HepG2 (cell line): ENCODE measurements around the gene PEAK1.

Experiments used
- CTCF ChIP-seq: sonication (generic); formaldehyde crosslinking; IDR thresholded peaks from 2 replicates; pipeline ENCODE4 v1.5.0; 2020; ENCODE audit warnings: mild to moderate bottlenecking, missing genetic modification reagents, moderate library complexity
- E2F2 ChIP-seq: sonication (generic); formaldehyde crosslinking; IDR thresholded peaks from 2 replicates; pipeline ENCODE4 v1.4.0; 2020; ENCODE audit warnings: missing genetic modification reagents, borderline replicate concordance
- JUN ChIP-seq: sonication (generic); formaldehyde crosslinking; IDR thresholded peaks from 2 replicates; pipeline ENCODE4 v1.4.0; 2020; ENCODE audit warnings: mild to moderate bottlenecking, missing genetic modification reagents
- MAFK ChIP-seq, 2 experiments: IDR thresholded peaks in 1 of 2; conservative IDR thresholded peaks in 1 of 2; 2 replicates each; pipeline ENCODE4 v1.6.1; 2011; ENCODE audit warnings: improper control_type of control experiment in 2 of 2, low read length in 2 of 2
- MTA3 ChIP-seq: sonication (generic); formaldehyde crosslinking; IDR thresholded peaks from 2 replicates; pipeline ENCODE4 v1.4.0; 2020; ENCODE audit warnings: missing genetic modification reagents
- SIN3A ChIP-seq: IDR thresholded peaks from 2 replicates; pipeline ENCODE4 v1.6.1; 2011; ENCODE audit warnings: low read depth, mild to moderate bottlenecking, control low read depth, low read length, borderline replicate concordance
- SRF ChIP-seq: IDR thresholded peaks from 2 replicates; pipeline ENCODE4 v1.6.1; 2011; ENCODE audit warnings: mild to moderate bottlenecking, low read depth, low read length, moderate library complexity
- YY1 ChIP-seq: IDR thresholded peaks from 2 replicates; pipeline ENCODE4 v1.6.1; 2011; ENCODE audit warnings: low read length, low read depth, moderate library complexity, mild to moderate bottlenecking; ENCODE audit not compliant: insufficient read depth, insufficient replicate concordance

- TF ChIP-seq JUN (CRISPR knock-in tag) (no peak), SRF (no peak), MAFK (conservative IDR thresholded peaks at IDR 0.05 in 1 of 2, IDR thresholded peaks at IDR 0.05 in 1 of 2; ENCODE audit: low read length in 2 of 2) (no peak), CTCF (no peak), SIN3A (no peak), E2F2 (CRISPR knock-in tag) (no peak), YY1 (no peak), MTA3 (CRISPR knock-in tag) (no peak)
These were observed 248.5 kb downstream of the PEAK1 start for GRCh38 chr15:77171221-77171967.
